ENCODE measurements around the gene ZNF821. TPM values are rescaled to one million over a fixed set of nuclear protein-coding genes. Genes with fewer than 3 reads are reported as not detected.
A peak's percentile ranks its signal among the peaks of the same experiment; 100 is the strongest.

The ZNF821 gene
- polyA plus RNA-seq (2.9 to 4.2 TPM (median 3.1 TPM) in 3 replicates), polyA minus RNA-seq (2.9 to 5.3 TPM (median 4.1 TPM) in 3 replicates)
- polyA plus RNA-seq (2011; ENCODE audit: low read depth): 5.1 TPM
- 2.8 TPM in 2 replicates for polyA plus RNA-seq (2011; cell fraction: cytosol; rRNA removed)
- 4.8 TPM in 2 replicates for polyA plus RNA-seq (2011; cell fraction: nucleus; rRNA removed)
- 2.8 and 4.2 TPM in 2 replicates for polyA plus RNA-seq (2012; ENCODE audit: low replicate concordance)
- not detected for polyA minus RNA-seq (2011; cell fraction: cytosol; rRNA and poly(A)+ RNA removed)
- 1.4 and 2.2 TPM in 2 replicates for polyA minus RNA-seq (2011; cell fraction: nucleus; rRNA and poly(A)+ RNA removed)

GRCh38 chr16:71883849-71884638, at the start of gene ZNF821:
Gene ZNF821 (minus strand): TSS chr16:71884182. CDS start chr16:71879946, 4,236 bp downstream.
- Histone ChIP-seq H3K4me1 (ENCODE audit: control insufficient read depth, extremely low read depth, insufficient read depth, low read length) (peaks cover 12% of the 10 kb centered on the region), H2AFZ (ENCODE audit: control insufficient read depth, low read length) (peak within 1 kb of the TSS; percentile 97), H3K27me3 (ENCODE audit: control insufficient read depth, extremely low read depth, insufficient read depth, low read length) (no peaks in the 10 kb centered on the region), H3K79me2 (ENCODE audit: control insufficient read depth, insufficient read depth, low read length) (no peaks in the 10 kb centered on the region), H3K27ac (ENCODE audit: control insufficient read depth, insufficient read depth, low read length) (peak within 1 kb of the TSS; percentile 49), H3K4me2 (ENCODE audit: control insufficient read depth, extremely low read depth, insufficient read depth, low read depth, low read length) (peak within 1 kb of the TSS; percentile 98), H3K9ac (ENCODE audit: control insufficient read depth, extremely low read depth, insufficient read depth, low read length) (peak within 1 kb of the TSS; percentile 75), H3K36me3 (ENCODE audit: control insufficient read depth in 2 of 2, extremely low read depth in 1 of 2, insufficient read depth in 2 of 2, low read length in 2 of 2) (no peaks in the 10 kb centered on the region), H3K4me3 (ENCODE audit: control insufficient read depth in 2 of 3, extremely low read depth in 1 of 3, insufficient read depth in 2 of 3, low read depth in 1 of 3, low read length in 3 of 3) (peak within 1 kb of the TSS; percentile 74 to 88 (median 87)), H3K9me3 (ENCODE audit: control insufficient read depth, low read depth, low read length) (no peaks in the 10 kb centered on the region), H4K20me1 (ENCODE audit: control insufficient read depth, extremely low read depth, insufficient read depth, low read length) (no peaks in the 10 kb centered on the region), H3K9me1 (ENCODE audit: control insufficient read depth, extremely low read depth, insufficient read depth, low read length) (no peaks in the 10 kb centered on the region)
- FAIRE-seq: no peak
- no peak for DNase-seq (ENCODE audit: low read depth, low spot score)
- dilution Hi-C loops (cut with MboI; ENCODE audit: extremely low pct_ligation_motif_present, low sequenced_read_pairs): no loop called here
- TF ChIP-seq CTCF (optimal IDR thresholded peaks at IDR 0.05 in 1 of 3, IDR thresholded peaks at IDR 0.05 in 1 of 3, conservative IDR thresholded peaks at IDR 0.05 in 1 of 3; ENCODE audit: extremely low read depth in 1 of 3, insufficient read depth in 2 of 3, low read length in 3 of 3): peak in 2 of 3 experiments; percentile 20
- TF ChIP-seq EZH2 (IDR thresholded peaks at IDR 0.05; ENCODE audit: low read length): no peak

- Histone ChIP-seq H3K27ac (ENCODE audit: control insufficient read depth, insufficient read depth, low read length) (no peak overlapping the region), H3K79me2 (ENCODE audit: control insufficient read depth, insufficient read depth, low read length) (peaks cover 16% of the 10 kb centered on the region), H3K27me3 (ENCODE audit: control insufficient read depth, extremely low read depth, insufficient read depth, low read length) (no peaks in the 10 kb centered on the region), H3K9ac (ENCODE audit: control insufficient read depth, extremely low read depth, insufficient read depth, low read length) (no peak overlapping the region), H2AFZ (ENCODE audit: control insufficient read depth, low read length) (no peak overlapping the region), H3K9me3 (ENCODE audit: control insufficient read depth, low read depth, low read length) (no peaks in the 10 kb centered on the region), H3K4me1 (ENCODE audit: control insufficient read depth, extremely low read depth, insufficient read depth, low read length) (peaks cover 11% of the 10 kb centered on the region), H3K4me2 (ENCODE audit: control insufficient read depth, extremely low read depth, insufficient read depth, low read depth, low read length) (no peak overlapping the region), H4K20me1 (ENCODE audit: control insufficient read depth, extremely low read depth, insufficient read depth, low read length) (peaks cover 12% of the 10 kb centered on the region), H3K36me3 (ENCODE audit: control insufficient read depth in 2 of 2, extremely low read depth in 1 of 2, insufficient read depth in 2 of 2, low read length in 2 of 2) (peaks cover 7 to 12% of the 10 kb centered on the region in 2 experiments), H3K4me3 (ENCODE audit: control insufficient read depth in 2 of 3, extremely low read depth in 1 of 3, insufficient read depth in 2 of 3, low read depth in 1 of 3, low read length in 3 of 3) (no peak overlapping the region), H3K9me1 (ENCODE audit: control insufficient read depth, extremely low read depth, insufficient read depth, low read length) (peaks cover 2% of the 10 kb centered on the region)
- dilution Hi-C loops (cut with MboI; ENCODE audit: extremely low pct_ligation_motif_present, low sequenced_read_pairs): no loop called here
- no peak for TF ChIP-seq CTCF (optimal IDR thresholded peaks at IDR 0.05 in 1 of 3, IDR thresholded peaks at IDR 0.05 in 1 of 3, conservative IDR thresholded peaks at IDR 0.05 in 1 of 3; ENCODE audit: extremely low read depth in 1 of 3, insufficient read depth in 2 of 3, low read length in 3 of 3)
- no peak for TF ChIP-seq EZH2 (IDR thresholded peaks at IDR 0.05; ENCODE audit: low read length)
- FAIRE-seq (no peak), DNase-seq (ENCODE audit: low read depth, low spot score) (no peak)
Measured at GRCh38 chr16:71933017-71933416, 49.0 kb upstream of the ZNF821 start.
